ENCODE results near the gene RABGAP1L. TPM values are rescaled to one million over a fixed set of nuclear protein-coding genes. Genes with fewer than 3 reads are reported as not detected.
"Not testable (repeated sequence)": the region's sequence is repeated elsewhere in the genome, so short reads cannot be mapped to it uniquely, and the experiment has no call there.

The RABGAP1L gene
- total RNA-seq, 3 donors from 2014 or later: 46.1 to 74.7 (median 59.2) TPM

DNA sequence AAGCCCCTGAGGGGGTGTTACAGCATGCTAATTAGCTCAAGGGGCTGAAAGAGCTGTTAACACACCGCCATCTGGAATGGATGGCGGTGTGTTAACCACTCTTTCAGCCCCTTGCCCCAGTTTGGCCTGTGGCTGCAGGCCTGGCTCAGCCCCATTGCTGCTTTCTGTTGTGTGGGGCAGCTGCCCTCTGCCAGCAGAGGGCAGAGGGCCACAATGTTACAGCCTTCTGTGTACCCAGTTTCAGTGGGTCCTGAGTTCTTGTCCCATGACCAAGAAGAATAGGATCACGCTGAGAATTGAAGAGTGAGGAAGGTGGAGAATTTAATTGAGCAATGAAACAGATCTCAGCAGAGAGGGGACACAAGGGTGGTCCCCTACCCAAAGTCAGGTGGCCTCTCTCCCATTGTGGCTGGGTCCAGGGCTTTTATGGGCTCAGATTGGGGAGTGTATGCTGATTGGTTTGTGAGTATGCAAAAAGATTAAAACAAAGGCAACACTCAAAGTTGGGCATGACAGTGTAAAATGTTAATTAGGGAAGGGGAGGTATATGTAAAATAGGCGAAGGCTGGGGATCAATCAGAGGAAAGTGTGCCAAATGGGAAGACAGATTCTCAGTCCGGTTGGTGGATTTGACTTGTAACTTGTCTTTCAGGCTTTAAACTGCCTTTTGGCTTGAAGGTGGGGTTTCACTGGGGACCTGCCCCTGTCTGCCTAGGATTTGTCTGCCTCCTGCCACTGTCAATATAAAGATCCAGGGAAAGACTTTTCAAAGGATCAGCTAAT lies 142.2 kb downstream of the RABGAP1L start:
- ATAC-seq (no peak), DNase-seq (no peak)
- H3K4me1 ChIP-seq (ENCODE audit: low read depth): no peaks in the 10 kb centered on the region
- intact Hi-C loops (cut with DNase I, micrococcal nuclease): no loop called here
- peaks cover 12% of the 10 kb centered on the region for H3K9me3 ChIP-seq
- H3K4me3 ChIP-seq: no peak overlapping the region
- H3K36me3 ChIP-seq (ENCODE audit: low read depth): no peaks in the 10 kb centered on the region
- TF ChIP-seq, protein P1, sequence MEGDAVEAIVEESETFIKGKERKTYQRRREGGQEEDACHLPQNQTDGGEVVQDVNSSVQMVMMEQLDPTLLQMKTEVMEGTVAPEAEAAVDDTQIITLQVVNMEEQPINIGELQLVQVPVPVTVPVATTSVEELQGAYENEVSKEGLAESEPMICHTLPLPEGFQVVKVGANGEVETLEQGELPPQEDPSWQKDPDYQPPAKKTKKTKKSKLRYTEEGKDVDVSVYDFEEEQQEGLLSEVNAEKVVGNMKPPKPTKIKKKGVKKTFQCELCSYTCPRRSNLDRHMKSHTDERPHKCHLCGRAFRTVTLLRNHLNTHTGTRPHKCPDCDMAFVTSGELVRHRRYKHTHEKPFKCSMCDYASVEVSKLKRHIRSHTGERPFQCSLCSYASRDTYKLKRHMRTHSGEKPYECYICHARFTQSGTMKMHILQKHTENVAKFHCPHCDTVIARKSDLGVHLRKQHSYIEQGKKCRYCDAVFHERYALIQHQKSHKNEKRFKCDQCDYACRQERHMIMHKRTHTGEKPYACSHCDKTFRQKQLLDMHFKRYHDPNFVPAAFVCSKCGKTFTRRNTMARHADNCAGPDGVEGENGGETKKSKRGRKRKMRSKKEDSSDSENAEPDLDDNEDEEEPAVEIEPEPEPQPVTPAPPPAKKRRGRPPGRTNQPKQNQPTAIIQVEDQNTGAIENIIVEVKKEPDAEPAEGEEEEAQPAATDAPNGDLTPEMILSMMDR (IDR thresholded peaks at IDR 0.05): no peak

DNA sequence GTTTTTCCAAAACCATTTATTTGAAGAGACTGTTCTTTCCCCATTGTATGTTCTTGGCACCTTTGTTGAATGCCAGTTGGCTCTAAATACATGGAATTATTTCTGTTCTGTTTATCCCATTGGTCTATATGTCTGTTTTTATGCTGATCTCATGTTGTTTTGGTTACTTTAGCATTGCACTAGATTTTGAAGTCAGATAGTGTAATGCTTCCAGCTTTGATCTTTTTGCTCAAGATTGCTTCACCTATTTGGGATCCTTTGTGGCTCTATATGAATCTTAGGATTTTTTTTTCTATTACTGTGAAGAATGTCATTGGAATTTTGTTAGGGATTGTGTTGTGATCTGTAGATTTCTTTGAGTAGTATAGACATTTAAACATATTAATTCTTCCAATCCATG lies 149.3 kb downstream of the RABGAP1L start:
- Histone ChIP-seq H3K36me3 (ENCODE audit: low read depth) (no peaks in the 10 kb centered on the region), H3K9me3 (peaks cover 8% of the 10 kb centered on the region), H3K4me1 (ENCODE audit: low read depth) (no peaks in the 10 kb centered on the region), H3K4me3 (no peak overlapping the region)
- TF ChIP-seq, protein P1 (IDR thresholded peaks at IDR 0.05): no peak
- ATAC-seq (no peak), DNase-seq (no peak)
- intact Hi-C loops (cut with DNase I, micrococcal nuclease): no loop called here

DNA sequence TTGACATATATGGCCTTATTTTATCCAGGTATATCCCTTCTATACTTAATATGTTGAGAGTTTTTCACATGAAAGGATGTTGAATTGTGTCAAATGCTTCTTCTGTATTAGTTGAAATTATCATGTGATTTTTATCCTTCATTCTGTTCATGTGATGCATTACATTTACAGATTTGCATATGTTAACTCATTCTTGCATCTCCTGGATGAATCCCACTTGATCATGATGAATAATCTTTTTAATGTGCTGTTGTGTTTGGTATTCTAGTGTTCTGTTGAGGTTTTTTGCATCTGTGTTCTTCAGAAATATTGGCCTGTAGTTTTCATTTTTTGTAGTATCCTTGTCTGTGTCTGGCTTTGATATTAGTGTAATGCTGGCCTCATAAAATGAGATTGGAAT lies 150.2 kb downstream of the RABGAP1L start:
- no peak for DNase-seq
- intact Hi-C loops (cut with DNase I, micrococcal nuclease): no loop called here
- Histone ChIP-seq H3K4me1 (ENCODE audit: low read depth) (no peaks in the 10 kb centered on the region), H3K36me3 (ENCODE audit: low read depth) (no peaks in the 10 kb centered on the region), H3K4me3 (no peak overlapping the region), H3K9me3 (peaks cover 15% of the 10 kb centered on the region)
- no peak for ATAC-seq
- TF ChIP-seq, protein P1 (IDR thresholded peaks at IDR 0.05): no peak

DNA sequence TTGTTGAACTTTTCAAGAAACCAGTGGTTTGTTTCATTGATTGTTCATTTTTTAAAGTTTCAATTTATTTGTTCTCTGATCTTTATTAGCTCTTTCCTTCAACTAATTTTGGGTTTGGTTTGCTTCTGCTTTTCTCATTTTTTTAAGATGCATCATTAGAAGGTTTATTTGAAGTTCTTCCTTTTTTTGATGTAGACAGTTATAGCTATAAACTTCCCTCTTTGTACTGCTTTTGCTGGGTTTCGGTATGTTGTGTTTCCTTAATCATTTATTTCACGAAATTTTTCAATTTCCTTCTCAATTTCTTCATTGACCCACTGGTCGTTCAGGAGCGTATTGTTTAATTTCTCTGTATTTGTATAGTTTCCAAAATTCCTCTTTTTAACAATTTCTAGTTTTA lies 155.1 kb downstream of the RABGAP1L start:
- DNase-seq (no peak), ATAC-seq (no peak)
- TF ChIP-seq, protein P1 (IDR thresholded peaks at IDR 0.05): no peak
- peaks cover 28% of the 10 kb centered on the region for H3K9me3 ChIP-seq
- no peaks in the 10 kb centered on the region for H3K36me3 ChIP-seq (ENCODE audit: low read depth)
- no peak overlapping the region for H3K4me3 ChIP-seq
- no peaks in the 10 kb centered on the region for H3K4me1 ChIP-seq (ENCODE audit: low read depth)
- intact Hi-C loops (cut with DNase I, micrococcal nuclease): no loop called here

DNA sequence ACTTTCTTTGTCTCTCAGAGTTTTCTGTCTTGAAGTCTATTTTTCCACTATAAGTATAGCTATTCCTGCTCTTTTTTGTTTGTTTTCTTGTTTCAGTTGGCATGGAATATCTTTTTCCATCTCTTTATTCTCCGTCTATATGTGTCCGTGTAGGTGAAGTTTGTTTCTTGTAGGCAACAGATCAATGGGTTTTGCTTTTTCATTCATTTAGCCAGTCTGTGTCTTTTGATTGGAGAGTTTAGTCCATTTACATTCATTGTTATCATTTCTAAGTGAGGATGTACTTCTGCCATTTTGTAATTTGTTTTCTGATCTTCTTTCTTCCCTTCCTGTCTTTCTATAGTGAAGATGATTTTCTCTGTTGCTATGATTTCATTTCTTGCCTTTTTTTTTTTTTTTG lies 155.9 kb downstream of the RABGAP1L start:
- H3K4me3 ChIP-seq: no peak overlapping the region
- intact Hi-C loops (cut with DNase I, micrococcal nuclease): no loop called here
- TF ChIP-seq, protein P1 (IDR thresholded peaks at IDR 0.05): no peak
- ATAC-seq (no peak), DNase-seq (no peak)
- H3K4me1 ChIP-seq (ENCODE audit: low read depth): no peaks in the 10 kb centered on the region
- no peaks in the 10 kb centered on the region for H3K36me3 ChIP-seq (ENCODE audit: low read depth)
- H3K9me3 ChIP-seq: peaks cover 34% of the 10 kb centered on the region

DNA sequence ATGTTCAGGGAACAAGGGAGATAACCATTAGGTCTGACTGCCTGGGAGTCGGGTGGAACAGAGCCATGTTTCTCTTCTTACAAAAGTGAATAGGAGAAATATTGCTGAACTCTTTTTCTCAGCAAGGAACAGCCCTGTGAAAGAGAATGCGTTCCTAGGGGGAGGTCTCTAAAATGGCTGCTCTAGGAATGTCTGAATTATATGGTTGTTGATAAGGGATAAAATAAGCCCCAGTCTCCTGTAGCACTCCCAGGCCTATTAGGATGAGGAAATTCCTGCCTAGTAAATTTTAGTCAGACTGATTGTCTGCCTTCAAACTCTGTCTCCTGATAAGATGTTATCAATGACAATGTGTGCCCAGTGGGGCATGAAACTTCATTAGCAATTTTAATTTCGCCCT lies 161.6 kb downstream of the RABGAP1L start:
- intact Hi-C loops (cut with DNase I, micrococcal nuclease); H3K4me1 ChIP-seq (ENCODE audit: low read depth); ATAC-seq; H3K4me3 ChIP-seq; H3K36me3 ChIP-seq (ENCODE audit: low read depth); DNase-seq: not testable (repeated sequence)
- H3K9me3 ChIP-seq: peaks cover 34% of the 10 kb centered on the region

Measured in mucosa of descending colon (tissue), 3 donors.